ENCODE results near the gene REC114.
"Not testable (repeated sequence)": the region's sequence is repeated elsewhere in the genome, so short reads cannot be mapped to it uniquely, and the experiment has no call there.

Gene REC114

GRCh38 chr15:73538563-73539211 is 95.7 kb downstream of the REC114 start:
- TF ChIP-seq, protein P1, sequence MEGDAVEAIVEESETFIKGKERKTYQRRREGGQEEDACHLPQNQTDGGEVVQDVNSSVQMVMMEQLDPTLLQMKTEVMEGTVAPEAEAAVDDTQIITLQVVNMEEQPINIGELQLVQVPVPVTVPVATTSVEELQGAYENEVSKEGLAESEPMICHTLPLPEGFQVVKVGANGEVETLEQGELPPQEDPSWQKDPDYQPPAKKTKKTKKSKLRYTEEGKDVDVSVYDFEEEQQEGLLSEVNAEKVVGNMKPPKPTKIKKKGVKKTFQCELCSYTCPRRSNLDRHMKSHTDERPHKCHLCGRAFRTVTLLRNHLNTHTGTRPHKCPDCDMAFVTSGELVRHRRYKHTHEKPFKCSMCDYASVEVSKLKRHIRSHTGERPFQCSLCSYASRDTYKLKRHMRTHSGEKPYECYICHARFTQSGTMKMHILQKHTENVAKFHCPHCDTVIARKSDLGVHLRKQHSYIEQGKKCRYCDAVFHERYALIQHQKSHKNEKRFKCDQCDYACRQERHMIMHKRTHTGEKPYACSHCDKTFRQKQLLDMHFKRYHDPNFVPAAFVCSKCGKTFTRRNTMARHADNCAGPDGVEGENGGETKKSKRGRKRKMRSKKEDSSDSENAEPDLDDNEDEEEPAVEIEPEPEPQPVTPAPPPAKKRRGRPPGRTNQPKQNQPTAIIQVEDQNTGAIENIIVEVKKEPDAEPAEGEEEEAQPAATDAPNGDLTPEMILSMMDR (IDR thresholded peaks at IDR 0.05; ENCODE audit: low read length, missing control alignments): no peak
- no peak overlapping the region for H3K4me3 ChIP-seq (replicated peaks; ENCODE audit: low read depth, low read length)
- DNase-seq (ENCODE audit: low read depth): no peak

DNA sequence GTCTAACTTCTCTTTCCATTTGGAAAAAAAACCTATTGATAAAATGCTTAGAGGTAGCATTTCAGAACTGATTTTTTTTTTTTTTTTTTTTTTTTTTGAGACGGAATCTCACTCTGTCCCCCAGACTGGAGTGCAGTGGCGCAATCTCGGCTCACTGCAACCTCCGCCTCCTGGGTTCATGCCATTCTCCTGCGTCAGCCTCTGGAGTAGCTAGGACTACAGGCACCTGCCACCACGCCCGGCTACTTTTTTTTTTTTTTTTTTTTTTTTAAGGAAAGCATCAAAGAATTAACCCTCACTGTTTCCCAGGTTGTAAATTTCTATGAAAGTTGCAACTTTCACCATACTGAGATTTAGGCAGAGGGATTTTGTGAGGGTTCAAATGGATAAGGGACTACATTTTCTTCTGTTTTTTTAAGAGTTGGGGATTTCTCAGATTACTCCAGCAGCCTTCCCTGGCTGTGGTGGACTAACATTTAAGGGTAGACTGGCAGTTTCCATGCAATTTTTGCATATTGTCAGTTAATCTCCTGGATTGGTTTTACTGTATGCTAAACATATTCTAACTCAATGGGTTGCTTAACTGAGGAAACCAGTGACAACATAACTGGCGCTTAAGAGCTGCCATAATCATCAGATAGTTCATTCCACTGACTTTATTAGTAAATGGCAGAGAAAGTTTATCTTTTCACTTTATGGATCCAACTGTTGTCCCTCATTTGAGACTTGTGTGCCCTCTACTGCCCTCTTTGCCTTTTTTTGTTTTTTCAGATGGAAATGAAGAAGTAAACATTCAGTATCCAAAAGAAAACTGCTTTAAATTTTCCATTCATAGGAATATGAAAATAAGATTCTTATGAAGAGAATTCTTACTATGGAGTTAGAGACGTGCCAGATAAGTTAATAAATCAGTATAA is 96.5 kb downstream of the REC114 start:
- H3K4me3 ChIP-seq (replicated peaks; ENCODE audit: low read depth, low read length): no peak overlapping the region
- no peak for DNase-seq (ENCODE audit: low read depth)
- TF ChIP-seq, protein P1 (IDR thresholded peaks at IDR 0.05; ENCODE audit: low read length, missing control alignments): no peak

- H3K4me3 ChIP-seq (replicated peaks; ENCODE audit: low read depth, low read length): no peak overlapping the region
- TF ChIP-seq, protein P1 (IDR thresholded peaks at IDR 0.05; ENCODE audit: low read length, missing control alignments): no peak
- peak; percentile 23 for DNase-seq (ENCODE audit: low read depth)
Measured at GRCh38 chr15:73540161-73540560, 97.2 kb downstream of the REC114 start.

GRCh38 chr15:73541479-73541878 is 98.5 kb downstream of the REC114 start:
- TF ChIP-seq, protein P1 (IDR thresholded peaks at IDR 0.05; ENCODE audit: low read length, missing control alignments): no peak
- H3K4me3 ChIP-seq (replicated peaks; ENCODE audit: low read depth, low read length): no peak overlapping the region
- no peak for DNase-seq (ENCODE audit: low read depth)

DNA sequence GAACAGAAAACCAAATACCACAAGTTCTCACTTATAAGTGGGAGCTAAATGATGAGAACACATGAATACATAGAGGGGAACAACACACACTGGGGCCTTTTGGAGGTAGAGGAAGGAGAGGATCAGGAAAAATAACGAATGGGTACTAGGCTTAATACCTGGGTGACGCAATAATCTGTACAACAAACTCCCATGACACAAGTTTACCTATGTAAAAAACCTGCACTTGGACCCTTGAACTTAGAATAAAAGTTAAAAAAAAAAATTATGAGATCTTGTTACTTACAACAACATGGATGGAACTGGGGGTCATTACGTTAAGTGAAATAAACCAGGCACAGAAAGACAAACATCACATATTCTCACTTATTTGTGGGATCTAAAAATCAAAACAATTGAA is 106.0 kb downstream of the REC114 start:
- H3K4me3 ChIP-seq (replicated peaks; ENCODE audit: low read depth, low read length); DNase-seq (ENCODE audit: low read depth): not testable (repeated sequence)

- no peak for DNase-seq (ENCODE audit: low read depth)
- TF ChIP-seq, protein P1 (IDR thresholded peaks at IDR 0.05; ENCODE audit: low read length, missing control alignments): no peak
Measured at GRCh38 chr15:73550190-73550589, 107.2 kb downstream of the REC114 start.

GRCh38 chr15:73555080-73555479 is 112.1 kb downstream of the REC114 start:
- TF ChIP-seq, protein P1 (IDR thresholded peaks at IDR 0.05; ENCODE audit: low read length, missing control alignments): no peak

More at GRCh38 chr15:73550190-73550589, 107.2 kb downstream of the REC114 start:
- H3K4me3 ChIP-seq (replicated peaks; ENCODE audit: low read depth, low read length): no peak overlapping the region

More at GRCh38 chr15:73555080-73555479, 112.1 kb downstream of the REC114 start:
- H3K4me3 ChIP-seq (replicated peaks; ENCODE audit: low read depth, low read length): no peak overlapping the region
- no peak for DNase-seq (ENCODE audit: low read depth)
